Stimulated activated CD4-positive, alpha-beta T cell treated with anti-CD3 and anti-CD28 coated beads, Interleukin-15, amount 100 ng/mL, for 24 hours (primary cell): ENCODE measurements around the gene TMEM52B.
"Not testable (repeated sequence)": the region's sequence is repeated elsewhere in the genome, so short reads cannot be mapped to it uniquely, and the experiment has no call there.

Experiments
- DNase-seq: peaks from one replicate; pipeline ENCODE4 v3.0.0-alpha.2; 2020

The TMEM52B gene

GRCh38 chr12:10211940-10212738 lies 33.3 kb downstream of the TMEM52B start:
- peak; percentile 89 for DNase-seq

DNA sequence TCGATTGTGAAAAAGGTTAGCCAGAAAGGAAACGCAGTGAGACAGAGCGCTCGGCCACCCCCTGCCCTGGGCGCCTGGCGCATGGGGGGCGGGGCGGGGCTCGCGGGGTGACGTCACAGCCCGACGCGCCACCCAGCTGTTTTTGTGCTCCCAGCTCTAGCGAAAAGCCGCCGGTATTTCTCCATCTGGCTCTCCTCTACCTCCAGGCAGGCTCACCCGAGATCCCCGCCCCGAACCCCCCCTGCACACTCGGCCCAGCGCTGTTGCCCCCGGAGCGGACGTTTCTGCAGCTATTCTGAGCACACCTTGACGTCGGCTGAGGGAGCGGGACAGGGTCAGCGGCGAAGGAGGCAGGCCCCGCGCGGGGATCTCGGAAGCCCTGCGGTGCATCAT lies 33.9 kb downstream of the TMEM52B start, which contains the start of gene GABARAPL1:
TSS of gene GABARAPL1 (plus strand) at position 139 of the 393 bp plus-strand sequence. CDS start at position 392, 253 bp downstream.
- DNase-seq: peak; percentile 77

DNA sequence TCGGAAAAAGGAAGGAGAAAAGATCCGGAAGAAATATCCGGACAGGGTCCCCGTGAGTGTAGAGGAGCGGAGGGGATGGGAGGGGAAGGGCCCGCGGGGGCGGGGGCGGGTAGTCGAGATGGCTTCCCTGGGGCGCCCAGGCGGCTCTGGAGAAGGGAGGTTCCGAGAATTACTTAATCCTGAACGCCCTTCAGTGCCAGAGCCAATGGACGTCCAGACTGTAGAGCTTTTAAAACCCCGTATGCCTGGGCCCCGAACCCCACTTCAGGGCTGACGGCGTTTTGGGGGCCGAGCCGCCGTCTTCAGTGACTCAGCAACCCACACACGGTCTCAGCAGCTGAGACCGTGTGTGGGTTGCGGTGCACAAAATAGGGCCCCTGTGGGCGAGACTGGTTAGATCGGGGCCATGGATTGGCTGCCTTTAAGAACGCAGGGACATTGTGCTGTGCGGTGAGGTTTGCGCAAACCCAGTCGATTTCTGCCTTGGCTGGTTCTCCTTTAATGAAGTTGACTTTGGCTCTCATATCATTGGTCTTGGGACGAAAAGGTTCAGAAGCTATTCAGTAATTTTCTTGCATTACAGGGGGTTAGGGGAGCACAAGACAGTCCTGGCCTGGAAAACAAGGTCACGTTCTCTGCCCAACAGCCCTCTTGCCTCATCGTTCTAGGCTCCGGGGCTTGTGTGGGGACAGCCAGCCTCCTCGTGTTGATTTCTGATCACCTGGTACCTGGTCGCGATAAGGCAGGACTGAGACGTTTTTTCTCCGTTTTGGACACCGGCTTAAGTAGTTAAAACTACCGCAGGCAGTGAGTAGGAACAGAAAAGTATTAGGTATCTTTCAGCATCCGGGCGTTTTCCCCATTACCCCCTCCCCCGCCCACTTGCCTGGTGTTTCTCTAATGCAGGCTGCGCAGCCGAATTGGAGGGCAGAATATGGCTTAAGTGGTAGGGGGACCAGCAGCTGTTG lies 34.6 kb downstream of the TMEM52B start:
- DNase-seq: peak; percentile 81

DNA sequence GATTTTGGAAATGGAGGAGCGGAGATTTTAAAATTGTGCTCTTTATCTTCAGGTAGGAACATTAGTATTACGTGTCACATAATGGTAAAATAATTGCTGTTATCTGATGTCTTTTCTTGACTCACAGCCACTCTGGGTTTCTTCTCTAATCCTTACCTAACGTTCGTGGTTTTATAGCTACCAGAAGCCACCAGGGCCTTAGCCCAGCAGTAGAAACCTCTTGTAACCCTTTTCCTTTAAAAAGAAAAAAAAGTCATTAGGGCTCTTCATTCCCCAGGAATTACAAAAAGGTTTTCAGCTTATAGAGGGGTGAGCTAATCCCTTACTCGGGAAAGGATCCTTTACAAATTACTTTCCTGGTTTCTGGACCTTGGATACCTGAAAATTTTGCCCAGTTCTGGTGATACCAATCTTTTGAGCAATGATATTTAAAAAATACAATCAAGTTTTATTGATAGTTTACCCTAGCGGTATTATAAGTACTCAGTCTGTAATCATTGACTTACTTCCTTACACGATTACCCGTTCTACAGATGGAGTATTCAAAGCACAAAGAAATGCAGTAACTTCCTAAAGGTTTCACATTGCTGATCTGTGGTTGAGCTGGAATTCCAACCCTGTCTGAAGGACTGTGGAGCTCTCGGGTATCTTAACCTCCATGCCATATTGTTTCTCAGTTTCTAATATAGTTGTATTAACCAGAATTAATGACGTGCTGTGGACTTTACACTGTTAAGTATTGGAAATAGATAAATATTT lies 35.5 kb downstream of the TMEM52B start:
- DNase-seq: no peak

DNA sequence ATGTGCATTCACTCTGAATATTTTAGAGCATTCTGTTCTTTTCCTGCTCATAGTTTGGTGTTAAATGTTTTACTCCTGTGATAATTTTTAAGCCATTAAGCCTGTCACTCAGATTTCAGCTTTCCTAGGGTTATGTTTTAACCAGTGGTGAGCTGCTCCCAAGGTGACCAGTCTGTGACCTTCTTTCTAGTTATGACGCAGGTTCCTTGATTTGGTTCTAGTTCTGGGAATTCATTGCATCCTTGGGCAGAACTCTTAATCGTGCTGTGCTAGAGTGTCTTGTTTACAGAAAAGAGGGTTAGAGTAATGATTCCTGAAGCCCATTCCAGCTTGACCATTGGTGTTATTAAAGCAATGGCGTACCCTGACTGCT lies 36.0 kb downstream of the TMEM52B start:
- no peak for DNase-seq

GRCh38 chr12:10215436-10215835 lies 36.6 kb downstream of the TMEM52B start:
- DNase-seq: no peak

DNA sequence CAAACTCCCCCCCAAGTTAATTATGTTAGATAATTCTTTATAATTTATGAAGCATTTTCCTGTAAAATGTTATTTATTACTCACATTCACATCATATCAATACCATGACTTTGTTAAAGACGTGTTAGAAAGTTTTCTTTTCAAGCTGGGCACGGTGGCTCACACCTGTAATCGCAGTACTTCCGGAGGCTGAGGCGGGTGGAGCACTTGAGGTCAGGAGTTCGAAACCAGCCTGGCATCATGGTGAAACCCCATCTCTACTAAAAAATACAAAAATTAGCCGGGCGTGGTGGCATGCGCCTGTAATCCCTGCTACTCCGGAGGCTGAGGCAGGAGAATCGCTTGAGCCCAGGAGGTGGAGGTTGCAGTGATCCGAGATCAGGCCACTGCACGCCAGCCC lies 37.1 kb downstream of the TMEM52B start:
- DNase-seq: peak; percentile 8

DNA sequence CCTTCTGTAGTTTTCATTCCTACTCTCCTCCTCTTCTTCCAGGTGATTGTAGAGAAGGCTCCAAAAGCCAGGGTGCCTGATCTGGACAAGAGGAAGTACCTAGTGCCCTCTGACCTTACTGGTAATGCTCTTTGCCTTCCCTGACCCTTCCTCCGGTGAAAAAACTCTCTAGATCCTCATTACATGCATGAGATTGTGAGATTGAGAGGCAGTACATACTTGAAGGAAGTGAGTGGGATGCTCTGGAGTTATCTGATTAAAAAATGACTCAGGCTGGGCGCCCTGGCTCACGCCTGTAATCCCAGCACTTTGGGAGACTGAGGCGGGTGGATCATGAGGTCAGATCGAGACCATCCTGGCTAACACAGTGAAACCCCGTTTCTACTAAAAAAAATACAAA lies 39.2 kb downstream of the TMEM52B start:
- no peak for DNase-seq

GRCh38 chr12:10220398-10221077 lies 41.7 kb downstream of the TMEM52B start:
- DNase-seq: no peak

DNA sequence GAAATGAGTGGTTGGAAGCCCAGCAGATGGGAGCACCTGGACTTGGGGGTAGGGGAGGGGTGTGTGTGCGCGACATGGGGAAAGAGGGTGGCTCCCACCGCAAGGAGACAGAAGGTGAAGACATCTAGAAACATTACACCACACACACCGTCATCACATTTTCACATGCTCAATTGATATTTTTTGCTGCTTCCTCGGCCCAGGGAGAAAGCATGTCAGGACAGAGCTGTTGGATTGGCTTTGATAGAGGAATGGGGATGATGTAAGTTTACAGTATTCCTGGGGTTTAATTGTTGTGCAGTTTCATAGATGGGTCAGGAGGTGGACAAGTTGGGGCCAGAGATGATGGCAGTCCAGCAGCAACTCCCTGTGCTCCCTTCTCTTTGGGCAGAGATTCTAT lies 43.0 kb downstream of the TMEM52B start:
- no peak for DNase-seq

- DNase-seq: no peak
These were observed 44.4 kb downstream of the TMEM52B start for GRCh38 chr12:10223208-10223607.

- DNase-seq: not testable (repeated sequence)
These were observed 46.6 kb downstream of the TMEM52B start for GRCh38 chr12:10225426-10225825.

GRCh38 chr12:10226086-10226485 lies 47.3 kb downstream of the TMEM52B start:
- DNase-seq: no peak

DNA sequence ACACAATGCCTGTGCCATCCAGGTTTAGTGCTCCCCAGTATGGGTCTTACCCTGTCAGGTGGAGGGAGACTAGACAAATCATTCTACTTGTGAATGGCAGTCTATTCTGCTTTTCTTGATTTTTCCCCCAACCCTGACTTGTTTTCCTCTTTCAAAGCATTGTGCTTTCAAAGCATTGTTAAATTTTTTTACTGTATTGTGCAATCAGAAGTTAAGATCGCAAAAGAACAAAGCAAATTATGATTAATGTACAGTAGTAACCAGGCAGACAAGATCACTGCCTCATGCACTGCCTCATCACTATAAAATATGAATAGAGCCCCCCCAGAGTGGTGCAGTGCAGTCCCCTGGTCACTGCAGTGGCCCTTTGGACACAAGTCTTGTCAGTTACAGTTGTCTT lies 47.9 kb downstream of the TMEM52B start:
- DNase-seq: no peak

- no peak for DNase-seq
These were observed 48.8 kb downstream of the TMEM52B start for GRCh38 chr12:10227648-10228047.

DNA sequence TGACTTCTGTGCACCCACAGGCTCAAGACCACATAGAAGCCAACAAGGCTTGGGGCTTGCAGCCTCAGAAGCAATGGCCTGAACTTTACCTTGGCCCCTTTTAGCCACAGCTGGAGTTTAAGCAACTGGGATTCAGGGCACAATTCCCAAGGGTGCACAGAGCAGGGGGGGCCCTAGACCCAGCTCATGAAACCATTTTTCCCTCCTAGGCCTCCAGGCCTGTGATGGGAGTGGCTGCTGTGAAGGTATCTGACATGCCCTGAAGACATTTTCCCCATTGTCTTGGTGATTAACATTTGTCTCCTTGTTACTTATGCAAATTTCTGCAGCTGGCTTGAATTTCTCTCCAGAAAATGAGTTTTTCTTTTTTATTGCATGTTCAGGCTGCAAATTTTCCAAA lies 55.7 kb downstream of the TMEM52B start:
- DNase-seq: no peak

- peak; percentile 41 for DNase-seq
These were observed 57.2 kb downstream of the TMEM52B start for GRCh38 chr12:10235761-10236631.

DNA sequence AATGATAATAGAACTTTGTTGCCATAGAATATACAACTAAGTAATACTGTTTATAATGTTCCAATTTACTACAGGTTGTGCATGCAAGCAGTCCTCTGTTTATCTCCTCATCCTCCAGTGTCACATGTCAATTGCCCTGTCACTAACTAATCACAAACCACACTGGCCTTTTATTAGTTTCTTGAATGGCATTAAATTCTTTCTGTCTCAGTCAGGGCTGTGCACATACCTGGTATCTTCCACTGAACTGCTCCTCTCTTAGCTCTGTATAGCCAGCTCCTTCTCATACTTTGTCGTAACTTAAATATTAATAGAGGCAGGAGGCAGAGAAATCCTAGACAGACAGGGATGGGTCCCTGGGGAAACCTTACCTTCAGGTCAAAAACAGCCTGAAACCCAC lies 57.9 kb downstream of the TMEM52B start:
- no peak for DNase-seq

DNA sequence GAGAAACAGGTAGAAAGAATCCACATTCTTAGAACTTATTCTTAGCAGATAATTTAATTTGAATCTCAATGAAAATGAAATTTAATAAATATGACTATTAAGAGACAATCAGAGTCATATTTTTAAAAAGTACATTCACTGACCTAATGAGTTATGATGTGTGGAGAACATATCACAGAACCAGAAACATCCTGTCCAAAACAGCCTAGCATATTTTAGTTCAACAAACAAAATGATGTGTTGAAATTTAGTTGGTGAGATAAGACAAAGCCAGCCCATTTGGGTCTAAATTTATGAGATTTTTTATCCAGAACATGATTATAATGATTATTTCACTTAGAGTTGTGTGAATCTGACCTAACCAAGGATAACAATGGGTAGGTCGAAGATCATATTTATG lies 59.7 kb downstream of the TMEM52B start:
- DNase-seq: no peak

DNA sequence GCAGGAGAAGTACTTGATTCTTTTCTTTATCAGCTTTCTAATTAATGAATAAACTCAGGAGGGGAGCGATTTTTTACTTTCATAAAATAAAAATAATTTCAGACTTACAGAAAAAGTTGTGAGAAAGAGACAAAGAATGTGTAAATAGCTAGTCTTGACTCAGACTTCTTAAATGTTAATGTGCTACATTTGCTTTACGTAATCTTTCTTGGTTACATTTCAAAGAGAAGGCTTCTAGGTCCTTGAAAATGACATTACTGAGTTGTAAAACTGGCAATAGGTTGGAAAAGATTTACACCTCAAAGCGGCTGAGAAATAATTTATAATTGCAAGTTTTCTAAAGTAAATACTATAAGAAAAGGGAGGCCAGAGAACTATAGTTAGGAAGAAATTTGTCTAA lies 62.5 kb downstream of the TMEM52B start:
- no peak for DNase-seq
